SK-N-SH (cell line): ENCODE data around the gene NTRK2.

ENCODE experiments used
- RCOR1 ChIP-seq: fragments of 150-350 bp; IDR thresholded peaks from 2 replicates; pipeline ENCODE4 v1.6.1; 2017; ENCODE audit warnings: antibody characterized with exemption, low read length
- REST ChIP-seq: IDR thresholded peaks from 2 replicates; pipeline ENCODE4 v1.6.1; 2012; ENCODE audit warnings: mild to moderate bottlenecking, low read depth, low read length, moderate library complexity
- TF ChIP-seq, protein P1 (sequence below): fragments of 200-600 bp; sonication (generic); IDR thresholded peaks from 2 replicates; pipeline ENCODE4 v1.6.1; 2017; ENCODE audit warnings: antibody characterized with exemption, mild to moderate bottlenecking, moderate library complexity

DNA sequence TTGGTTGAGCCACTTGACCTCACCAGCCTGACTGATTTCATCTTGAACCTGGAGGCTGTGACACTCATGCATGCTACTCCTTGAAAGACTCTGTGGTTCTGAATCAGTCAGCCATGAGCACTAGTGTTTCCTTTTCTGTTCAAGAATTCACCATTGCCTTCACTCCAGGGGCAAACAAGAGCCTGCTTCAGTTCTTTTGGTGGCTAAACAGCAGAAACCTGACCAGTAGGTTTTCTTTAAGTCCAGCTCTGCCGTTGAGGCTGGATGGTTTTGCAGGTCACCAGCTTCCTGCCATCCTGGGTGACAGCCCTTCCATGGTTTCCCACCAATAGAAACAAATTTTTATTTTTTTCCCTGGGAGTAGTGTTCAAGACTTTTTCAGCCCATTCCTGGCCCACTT, 10.0 kb downstream of the NTRK2 start:
- TF ChIP-seq RCOR1 (no peak), REST (no peak)
- TF ChIP-seq, protein P1, sequence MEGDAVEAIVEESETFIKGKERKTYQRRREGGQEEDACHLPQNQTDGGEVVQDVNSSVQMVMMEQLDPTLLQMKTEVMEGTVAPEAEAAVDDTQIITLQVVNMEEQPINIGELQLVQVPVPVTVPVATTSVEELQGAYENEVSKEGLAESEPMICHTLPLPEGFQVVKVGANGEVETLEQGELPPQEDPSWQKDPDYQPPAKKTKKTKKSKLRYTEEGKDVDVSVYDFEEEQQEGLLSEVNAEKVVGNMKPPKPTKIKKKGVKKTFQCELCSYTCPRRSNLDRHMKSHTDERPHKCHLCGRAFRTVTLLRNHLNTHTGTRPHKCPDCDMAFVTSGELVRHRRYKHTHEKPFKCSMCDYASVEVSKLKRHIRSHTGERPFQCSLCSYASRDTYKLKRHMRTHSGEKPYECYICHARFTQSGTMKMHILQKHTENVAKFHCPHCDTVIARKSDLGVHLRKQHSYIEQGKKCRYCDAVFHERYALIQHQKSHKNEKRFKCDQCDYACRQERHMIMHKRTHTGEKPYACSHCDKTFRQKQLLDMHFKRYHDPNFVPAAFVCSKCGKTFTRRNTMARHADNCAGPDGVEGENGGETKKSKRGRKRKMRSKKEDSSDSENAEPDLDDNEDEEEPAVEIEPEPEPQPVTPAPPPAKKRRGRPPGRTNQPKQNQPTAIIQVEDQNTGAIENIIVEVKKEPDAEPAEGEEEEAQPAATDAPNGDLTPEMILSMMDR = no peak
